ENCODE results near the gene CPNE4. TPM values are rescaled to one million over a fixed set of nuclear protein-coding genes. Genes with fewer than 3 reads are reported as not detected.

The CPNE4 gene
- total and polyA plus RNA-seq, 9 of the 15 experiments (the other 6 are each of a cell fraction or from before 2014, with no cell fraction given), result not detected

DNA sequence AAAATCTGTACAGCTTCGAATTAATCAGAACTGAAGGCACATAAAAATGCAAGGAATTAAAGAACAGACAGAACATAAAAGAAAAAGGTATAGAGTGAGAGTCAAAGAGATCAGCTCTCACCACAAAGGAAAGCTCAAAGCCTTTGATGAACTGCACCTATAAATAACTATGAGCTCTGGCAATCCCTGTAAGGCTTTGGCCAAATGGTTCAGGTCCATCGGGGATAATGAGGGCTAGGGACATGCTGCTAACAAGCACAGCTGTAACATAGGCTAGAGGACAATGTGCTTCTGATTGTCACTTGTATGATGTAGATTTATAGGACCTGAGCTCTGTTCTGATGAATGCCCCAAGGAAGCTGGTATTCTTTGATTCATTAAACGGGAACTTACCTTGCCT, 418.1 kb downstream of the CPNE4 start:
- Histone ChIP-seq H3K27me3 (ENCODE audit: control insufficient read depth in 2 of 2, insufficient read depth in 2 of 2, low read length in 2 of 2) (no peaks in the 10 kb centered on the region), H3K9ac (ENCODE audit: insufficient read depth in 1 of 2, low read depth in 2 of 2, low read length in 2 of 2) (no peak overlapping the region), H3K9me1 (ENCODE audit: control insufficient read depth, insufficient read depth, low read length) (no peaks in the 10 kb centered on the region), H2AFZ (ENCODE audit: low read depth, low read length) (no peak overlapping the region), H3K4me3 (no peak overlapping the region), H3K79me2 (ENCODE audit: control insufficient read depth, insufficient read depth, low read length) (no peaks in the 10 kb centered on the region), H4K20me1 (replicated peaks; ENCODE audit: control insufficient read depth, insufficient read depth, low read length) (no peaks in the 10 kb centered on the region), H3K4me1 (replicated peaks in 1 of 2; ENCODE audit: control insufficient read depth in 2 of 2, insufficient read depth in 2 of 2, low read length in 2 of 2) (no peaks in the 10 kb centered on the region), H3K27ac (ENCODE audit: extremely low read depth, low read depth, low read length) (no peak overlapping the region), H3K9me3 (replicated peaks; ENCODE audit: control insufficient read depth, insufficient read depth, low read depth, low read length) (no peaks in the 10 kb centered on the region), H3K36me3 (ENCODE audit: control insufficient read depth, insufficient read depth, low read length) (no peaks in the 10 kb centered on the region), H3K4me2 (ENCODE audit: insufficient read depth, low read length) (no peak overlapping the region)
- FAIRE-seq (no peak), ATAC-seq (no peak), DNase-seq (ENCODE audit: extremely low read depth in 1 of 4, low spot score in 3 of 4) (no peak)
- TF ChIP-seq, protein P1, sequence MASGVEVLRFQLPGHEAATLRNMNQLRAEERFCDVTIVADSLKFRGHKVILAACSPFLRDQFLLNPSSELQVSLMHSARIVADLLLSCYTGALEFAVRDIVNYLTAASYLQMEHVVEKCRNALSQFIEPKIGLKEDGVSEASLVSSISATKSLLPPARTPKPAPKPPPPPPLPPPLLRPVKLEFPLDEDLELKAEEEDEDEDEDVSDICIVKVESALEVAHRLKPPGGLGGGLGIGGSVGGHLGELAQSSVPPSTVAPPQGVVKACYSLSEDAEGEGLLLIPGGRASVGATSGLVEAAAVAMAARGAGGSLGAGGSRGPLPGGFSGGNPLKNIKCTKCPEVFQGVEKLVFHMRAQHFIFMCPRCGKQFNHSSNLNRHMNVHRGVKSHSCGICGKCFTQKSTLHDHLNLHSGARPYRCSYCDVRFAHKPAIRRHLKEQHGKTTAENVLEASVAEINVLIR (CRISPR knock-in tag; IDR thresholded peaks at IDR 0.05), result no peak
- TF ChIP-seq MLX (CRISPR knock-in tag; conservative IDR thresholded peaks at IDR 0.05) (no peak), NEUROD1 (IDR thresholded peaks at IDR 0.05; ENCODE audit: borderline replicate concordance, low read depth, low read length, partially characterized antibody) (no peak), HNRNPUL1 (IDR thresholded peaks at IDR 0.05; ENCODE audit: low read length) (no peak), RBM25 (IDR thresholded peaks at IDR 0.05; ENCODE audit: low read depth, low read length, severe bottlenecking) (no peak)
- in situ Hi-C loops (cut with MboI) (no loop called here), intact Hi-C loops (cut with micrococcal nuclease) (no loop called here)
- ChIA-PET CTCF (ENCODE audit: low intra/inter-chr PET ratio) (no interaction called here), POLR2A (no interaction called here)
- no TSS peak for BruUV-seq (replicated peaks)
- WGBS (ENCODE audit: insufficient coverage, low coverage, missing lambda C conversion rate), result 0% methylated on average over 3 of the region's 3 CpGs

All from K562 (cell line).